GM19468 (cell line): ENCODE measurements around the gene ZBED1.
"Not testable (repeated sequence)": the region's sequence is repeated elsewhere in the genome, so short reads cannot be mapped to it uniquely, and the experiment has no call there.

Experiments
- ATAC-seq: cut with Tn5 transposase; IDR thresholded peaks from one replicate; pipeline ENCODE4 v1.9.1; 2021; ENCODE audit warnings: mild to moderate bottlenecking, moderate library complexity, moderate number of reproducible peaks; ENCODE audit not compliant: unreplicated experiment; ENCODE audit errors: extremely low read depth

Gene ZBED1

GRCh38 chrX:2500803-2501558 is at the start of gene ZBED1, which contains the start of gene DHRSX:
Gene ZBED1 (minus strand): TSS chrX:2500976. CDS start chrX:2490719, 10,257 bp downstream.
Gene DHRSX (minus strand): TSS chrX:2500976. CDS start chrX:2500925, 51 bp downstream.
- no peak for ATAC-seq

DNA sequence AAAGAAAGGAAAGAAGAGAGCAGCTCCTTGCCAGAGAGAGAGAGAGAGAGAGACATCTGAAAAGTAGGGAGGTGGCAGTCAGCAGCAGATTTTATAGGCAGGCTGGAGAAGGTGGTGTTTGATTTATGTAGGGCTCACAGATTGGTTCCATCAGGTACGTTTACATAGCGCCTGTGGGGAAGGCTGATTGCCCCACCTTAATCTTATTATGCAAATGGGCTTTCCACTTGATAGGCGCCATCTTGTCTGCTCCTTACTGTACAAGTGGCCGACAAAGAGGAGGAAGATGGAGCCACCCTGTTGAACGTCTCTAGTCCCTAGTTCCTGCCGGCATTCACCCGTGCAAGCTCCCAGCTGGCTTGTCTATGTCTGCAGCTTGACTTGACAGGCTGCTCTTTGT is 49.1 kb upstream of the ZBED1 start:
- no peak for ATAC-seq

DNA sequence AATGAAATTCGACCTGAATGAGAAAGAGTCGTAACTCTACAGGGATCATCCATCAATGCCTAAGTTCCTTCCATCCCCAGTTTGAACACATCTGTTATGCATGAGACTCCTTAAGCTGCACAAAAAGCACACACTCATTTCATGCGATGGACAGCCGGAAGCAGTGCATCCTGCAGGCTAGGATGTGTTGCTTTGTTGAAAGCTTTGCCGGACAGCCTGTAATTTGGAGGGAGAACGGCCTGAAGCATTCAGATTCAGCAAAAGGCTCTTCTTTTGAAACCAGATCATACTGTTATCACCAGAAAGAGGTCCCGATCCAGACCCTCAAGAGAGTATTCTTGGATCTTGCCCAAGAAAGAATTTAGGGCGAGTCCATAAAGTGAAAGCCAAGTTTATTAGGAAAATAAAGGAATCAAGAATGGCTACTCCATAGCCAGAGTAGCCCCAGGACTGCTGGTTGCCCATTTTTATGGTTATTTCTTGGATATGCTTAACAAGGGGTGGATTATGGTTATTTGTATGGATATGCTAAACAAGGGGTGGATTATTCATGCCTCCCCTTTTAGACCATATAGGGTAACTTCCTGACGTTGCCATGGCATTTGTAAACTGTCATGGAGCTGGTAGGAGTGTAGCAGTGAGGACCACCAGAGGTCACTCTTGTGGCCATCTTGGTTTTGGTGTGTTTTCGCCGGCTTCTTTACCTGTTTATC is 48.1 kb upstream of the ZBED1 start:
- ATAC-seq: no peak

DNA sequence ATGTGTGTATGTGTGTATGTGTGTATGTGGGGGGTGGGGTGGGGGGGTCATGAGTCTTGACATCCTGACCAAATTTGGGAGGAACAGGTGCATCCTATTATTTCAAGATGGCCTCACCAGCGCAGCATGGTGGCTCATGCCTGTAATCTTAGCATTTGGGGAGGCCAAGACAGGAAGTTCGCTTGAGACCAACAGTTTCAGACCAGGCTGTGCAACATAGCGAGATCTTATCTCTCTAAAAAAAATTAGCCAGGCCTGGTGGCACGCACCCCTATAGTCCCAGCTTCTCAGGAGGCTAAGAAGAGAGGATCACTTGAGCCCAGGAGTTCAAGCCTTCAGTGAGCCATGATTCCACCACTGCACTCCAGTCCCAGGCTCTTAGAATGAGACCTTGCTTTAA is 47.0 kb upstream of the ZBED1 start:
- ATAC-seq: no peak

DNA sequence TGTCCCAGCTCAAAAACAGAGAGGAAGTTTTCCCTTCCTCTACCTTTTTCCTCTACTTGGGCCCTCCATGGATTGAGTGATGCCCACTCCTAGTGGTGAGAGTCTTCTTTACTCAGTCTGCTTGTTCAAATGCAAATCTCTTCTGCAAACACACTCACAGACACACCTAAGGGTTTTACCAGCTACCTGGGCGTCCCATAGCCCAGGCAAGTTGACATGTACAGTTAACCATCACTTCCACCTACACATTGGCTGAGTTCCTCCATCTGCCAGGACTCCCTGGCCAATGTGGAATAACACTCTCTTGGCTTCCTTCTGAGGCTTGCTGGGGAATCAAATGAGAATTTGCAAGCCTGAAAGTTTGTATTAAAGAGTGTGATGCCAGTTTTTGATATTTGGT is 45.7 kb upstream of the ZBED1 start:
- ATAC-seq: no peak

GRCh38 chrX:2545144-2545543 is 44.4 kb upstream of the ZBED1 start:
- ATAC-seq: no peak

- ATAC-seq: no peak
These were observed 42.2 kb upstream of the ZBED1 start for GRCh38 chrX:2542826-2543521.

DNA sequence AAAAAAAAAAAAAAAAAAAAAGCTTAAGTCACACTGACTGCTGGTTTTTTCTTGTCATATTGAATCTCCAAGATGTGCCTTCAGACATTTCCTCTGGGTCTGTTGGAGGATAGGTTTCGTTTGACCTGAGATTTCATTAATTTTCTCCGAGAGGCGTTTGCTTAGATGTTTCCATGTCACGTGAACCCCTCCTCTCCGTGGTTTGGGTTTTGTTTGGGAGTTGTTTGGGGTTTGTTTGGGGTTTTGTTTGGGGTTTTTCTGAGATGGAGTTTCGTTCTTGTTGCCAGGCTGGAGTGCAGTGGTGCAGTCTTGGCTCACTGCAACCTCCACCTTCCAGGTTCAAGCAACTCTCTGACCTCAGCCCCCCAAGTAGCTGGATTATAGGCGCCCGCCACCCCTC is 40.8 kb upstream of the ZBED1 start:
- no peak for ATAC-seq

GRCh38 chrX:2540426-2540947 is 39.7 kb upstream of the ZBED1 start:
- ATAC-seq: no peak

- ATAC-seq: no peak
These were observed 38.8 kb upstream of the ZBED1 start for GRCh38 chrX:2539586-2539985.

- no peak for ATAC-seq
These were observed 37.4 kb upstream of the ZBED1 start for GRCh38 chrX:2538031-2538757.

GRCh38 chrX:2536974-2537373 is 36.2 kb upstream of the ZBED1 start:
- ATAC-seq: no peak

GRCh38 chrX:2536141-2536540 is 35.4 kb upstream of the ZBED1 start:
- no peak for ATAC-seq

GRCh38 chrX:2534261-2535021 is 33.7 kb upstream of the ZBED1 start:
- not testable (repeated sequence) for ATAC-seq

- ATAC-seq: no peak
These were observed 32.6 kb upstream of the ZBED1 start for GRCh38 chrX:2533424-2533823.

GRCh38 chrX:2526390-2526789 is 25.6 kb upstream of the ZBED1 start:
- ATAC-seq: no peak

GRCh38 chrX:2523911-2524310 is 23.1 kb upstream of the ZBED1 start:
- ATAC-seq: no peak

GRCh38 chrX:2521927-2522386 is 21.2 kb upstream of the ZBED1 start:
- ATAC-seq: no peak
